CD4-positive, alpha-beta T cell treated with Interleukin-1 beta for 1 hour (primary cell): ENCODE data around the gene CLEC4M.

Experiments
- DNase-seq, 2 donors: peaks; one replicate each; pipeline ENCODE4 v3.0.0-alpha.2; 2020 to 2022

Gene CLEC4M

GRCh38 chr19:7817801-7818200 is 54.8 kb downstream of the CLEC4M start:
- DNase-seq: peak in 1 of 2 donors; percentile 3

GRCh38 chr19:7818806-7819205 is 55.8 kb downstream of the CLEC4M start:
- no peak for DNase-seq
